ENCODE data around the gene TRAPPC8. TPM values are rescaled to one million over a fixed set of nuclear protein-coding genes. Genes with fewer than 3 reads are reported as not detected.
"Not testable (repeated sequence)": the region's sequence is repeated elsewhere in the genome, so short reads cannot be mapped to it uniquely, and the experiment has no call there.

Gene TRAPPC8
- total RNA-seq, 1 donor from 2014 or later, result 51.5 TPM

GRCh38 chr18:31950583-31950982 lies 7.7 kb upstream of the TRAPPC8 start:
- Histone ChIP-seq H3K9me3 (ENCODE audit: low read depth) (no peaks in the 10 kb centered on the region), H4K20me1 (ENCODE audit: low read depth) (no peaks in the 10 kb centered on the region), H3K9ac (no peak overlapping the region), H3K79me2 (ENCODE audit: low read depth) (no peaks in the 10 kb centered on the region), H3F3A (ENCODE audit: low read depth) (no peaks in the 10 kb centered on the region), H3K36me3 (no peaks in the 10 kb centered on the region), H3K4me2 (no peak overlapping the region), H3K27ac (no peak overlapping the region), H3K27me3 (no peaks in the 10 kb centered on the region), H2AFZ (replicated peaks) (no peak overlapping the region), H3K4me3 (no peak overlapping the region), H3K4me1 (no peaks in the 10 kb centered on the region)
- H3K9me3 Mint-ChIP-seq, result no peaks in the 10 kb centered on the region
- no peak overlapping the region for H3K4me3 Mint-ChIP-seq
- H3K4me1 Mint-ChIP-seq, result peaks cover 5% of the 10 kb centered on the region
- TF ChIP-seq, protein P1, sequence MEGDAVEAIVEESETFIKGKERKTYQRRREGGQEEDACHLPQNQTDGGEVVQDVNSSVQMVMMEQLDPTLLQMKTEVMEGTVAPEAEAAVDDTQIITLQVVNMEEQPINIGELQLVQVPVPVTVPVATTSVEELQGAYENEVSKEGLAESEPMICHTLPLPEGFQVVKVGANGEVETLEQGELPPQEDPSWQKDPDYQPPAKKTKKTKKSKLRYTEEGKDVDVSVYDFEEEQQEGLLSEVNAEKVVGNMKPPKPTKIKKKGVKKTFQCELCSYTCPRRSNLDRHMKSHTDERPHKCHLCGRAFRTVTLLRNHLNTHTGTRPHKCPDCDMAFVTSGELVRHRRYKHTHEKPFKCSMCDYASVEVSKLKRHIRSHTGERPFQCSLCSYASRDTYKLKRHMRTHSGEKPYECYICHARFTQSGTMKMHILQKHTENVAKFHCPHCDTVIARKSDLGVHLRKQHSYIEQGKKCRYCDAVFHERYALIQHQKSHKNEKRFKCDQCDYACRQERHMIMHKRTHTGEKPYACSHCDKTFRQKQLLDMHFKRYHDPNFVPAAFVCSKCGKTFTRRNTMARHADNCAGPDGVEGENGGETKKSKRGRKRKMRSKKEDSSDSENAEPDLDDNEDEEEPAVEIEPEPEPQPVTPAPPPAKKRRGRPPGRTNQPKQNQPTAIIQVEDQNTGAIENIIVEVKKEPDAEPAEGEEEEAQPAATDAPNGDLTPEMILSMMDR (IDR thresholded peaks at IDR 0.05), result no peak
- TF ChIP-seq EZH2 (IDR thresholded peaks at IDR 0.05) (no peak), EZH2phosphoT487 (IDR thresholded peaks at IDR 0.05) (no peak)
- H3K27me3 Mint-ChIP-seq (ENCODE audit: insufficient read depth, low read depth), result peaks cover 4% of the 10 kb centered on the region
- no peaks in the 10 kb centered on the region for H3K36me3 Mint-ChIP-seq
- no peak for DNase-seq (ENCODE audit: low spot score)
- no peak overlapping the region for H3K27ac Mint-ChIP-seq

- DNase-seq (ENCODE audit: low spot score); H4K20me1 ChIP-seq (ENCODE audit: low read depth): not testable (repeated sequence)
Observed at GRCh38 chr18:31948349-31948748, 5.4 kb upstream of the TRAPPC8 start.

GRCh38 chr18:31946305-31947046 lies 3.5 kb upstream of the TRAPPC8 start:
- H3K4me3 ChIP-seq, result no peak overlapping the region
- H3K4me1 Mint-ChIP-seq, result peaks cover 25% of the 10 kb centered on the region
- H3K9me3 ChIP-seq (ENCODE audit: low read depth), result no peaks in the 10 kb centered on the region
- H3K36me3 Mint-ChIP-seq, result peaks cover 1% of the 10 kb centered on the region
- no peak overlapping the region for H3K4me3 Mint-ChIP-seq
- peaks cover under 1% of the 10 kb centered on the region for H3K27me3 Mint-ChIP-seq (ENCODE audit: insufficient read depth, low read depth)
- no peak overlapping the region for H2AFZ ChIP-seq (replicated peaks)
- H3K27ac Mint-ChIP-seq, result no peak overlapping the region
- peaks cover 14% of the 10 kb centered on the region for H3K79me2 ChIP-seq (ENCODE audit: low read depth)
- peaks cover 3% of the 10 kb centered on the region for H3K4me1 ChIP-seq
- no peaks in the 10 kb centered on the region for H3K27me3 ChIP-seq
- H3K27ac ChIP-seq, result no peak overlapping the region
- no peak overlapping the region for H3K4me2 ChIP-seq
- H4K20me1 ChIP-seq (ENCODE audit: low read depth), result peaks cover 8% of the 10 kb centered on the region
- no peak overlapping the region for H3K9ac ChIP-seq
- H3K9me3 Mint-ChIP-seq, result no peaks in the 10 kb centered on the region
- H3F3A ChIP-seq (ENCODE audit: low read depth), result peaks cover 9% of the 10 kb centered on the region
- TF ChIP-seq, protein P1 (IDR thresholded peaks at IDR 0.05), result no peak
- TF ChIP-seq EZH2phosphoT487 (IDR thresholded peaks at IDR 0.05), result no peak
- no peak for TF ChIP-seq EZH2 (IDR thresholded peaks at IDR 0.05)
- H3K36me3 ChIP-seq, result no peaks in the 10 kb centered on the region
- DNase-seq (ENCODE audit: low spot score), result no peak

More at GRCh38 chr18:31948349-31948748, 5.4 kb upstream of the TRAPPC8 start:
- H3K27me3 Mint-ChIP-seq (ENCODE audit: insufficient read depth, low read depth); H3K27me3 ChIP-seq; H2AFZ ChIP-seq (replicated peaks); H3K27ac ChIP-seq; H3K4me3 Mint-ChIP-seq; H3K4me1 ChIP-seq; H3K79me2 ChIP-seq (ENCODE audit: low read depth); H3K9me3 Mint-ChIP-seq; H3K27ac Mint-ChIP-seq; H3K36me3 ChIP-seq; H3K4me2 ChIP-seq; H3K9ac ChIP-seq; H3K36me3 Mint-ChIP-seq; H3K4me3 ChIP-seq; H3F3A ChIP-seq (ENCODE audit: low read depth); H3K9me3 ChIP-seq (ENCODE audit: low read depth): not testable (repeated sequence)
- H3K4me1 Mint-ChIP-seq, result peaks cover 18% of the 10 kb centered on the region

Data from neural progenitor cell (in vitro differentiated cells).